GM18505 (cell line): ENCODE data around the gene ANKIB1.
"Not testable (repeated sequence)": the region's sequence is repeated elsewhere in the genome, so short reads cannot be mapped to it uniquely, and the experiment has no call there.

Source experiments
- ATAC-seq: cut with Tn5 transposase; IDR thresholded peaks from one replicate; pipeline ENCODE4 v1.9.1; 2021; ENCODE audit not compliant: unreplicated experiment
- POLR2A ChIP-seq: IDR thresholded peaks from 4 replicates; pipeline ENCODE4 v1.6.1; 2011; ENCODE audit warnings: borderline replicate concordance; ENCODE audit not compliant: insufficient read depth, insufficient read length; ENCODE audit errors: extremely low read depth

ANKIB1 gene

GRCh38 chr7:92437956-92438491 lies 192.2 kb downstream of the ANKIB1 start:
- no peak for TF ChIP-seq POLR2A
- ATAC-seq = no peak

GRCh38 chr7:92442720-92443119 lies 196.9 kb downstream of the ANKIB1 start:
- not testable (repeated sequence) for ATAC-seq

DNA sequence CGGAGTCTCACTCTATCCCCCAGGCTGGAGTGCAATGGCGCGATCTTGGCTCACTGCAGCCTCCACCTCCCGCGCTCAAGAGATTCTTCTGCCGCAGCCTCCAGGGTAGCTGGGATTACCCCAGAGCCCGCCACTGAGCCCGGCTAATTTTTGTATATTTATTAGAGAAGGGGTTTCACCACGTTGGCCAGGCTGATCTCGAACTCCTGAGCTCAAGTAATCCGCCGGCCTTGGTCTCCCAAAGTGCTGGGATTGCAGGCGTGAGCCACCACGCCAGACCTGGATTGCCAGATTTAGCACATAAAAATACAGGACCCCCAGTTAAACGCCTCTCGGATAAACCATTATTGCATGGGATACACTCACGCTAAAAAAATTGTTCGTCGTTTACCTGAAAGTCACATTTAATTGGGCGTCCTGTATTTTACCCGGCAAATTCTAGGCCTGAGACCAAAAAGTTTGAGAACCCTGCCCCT lies 201.1 kb downstream of the ANKIB1 start:
- no peak for ATAC-seq
- TF ChIP-seq POLR2A = no peak

DNA sequence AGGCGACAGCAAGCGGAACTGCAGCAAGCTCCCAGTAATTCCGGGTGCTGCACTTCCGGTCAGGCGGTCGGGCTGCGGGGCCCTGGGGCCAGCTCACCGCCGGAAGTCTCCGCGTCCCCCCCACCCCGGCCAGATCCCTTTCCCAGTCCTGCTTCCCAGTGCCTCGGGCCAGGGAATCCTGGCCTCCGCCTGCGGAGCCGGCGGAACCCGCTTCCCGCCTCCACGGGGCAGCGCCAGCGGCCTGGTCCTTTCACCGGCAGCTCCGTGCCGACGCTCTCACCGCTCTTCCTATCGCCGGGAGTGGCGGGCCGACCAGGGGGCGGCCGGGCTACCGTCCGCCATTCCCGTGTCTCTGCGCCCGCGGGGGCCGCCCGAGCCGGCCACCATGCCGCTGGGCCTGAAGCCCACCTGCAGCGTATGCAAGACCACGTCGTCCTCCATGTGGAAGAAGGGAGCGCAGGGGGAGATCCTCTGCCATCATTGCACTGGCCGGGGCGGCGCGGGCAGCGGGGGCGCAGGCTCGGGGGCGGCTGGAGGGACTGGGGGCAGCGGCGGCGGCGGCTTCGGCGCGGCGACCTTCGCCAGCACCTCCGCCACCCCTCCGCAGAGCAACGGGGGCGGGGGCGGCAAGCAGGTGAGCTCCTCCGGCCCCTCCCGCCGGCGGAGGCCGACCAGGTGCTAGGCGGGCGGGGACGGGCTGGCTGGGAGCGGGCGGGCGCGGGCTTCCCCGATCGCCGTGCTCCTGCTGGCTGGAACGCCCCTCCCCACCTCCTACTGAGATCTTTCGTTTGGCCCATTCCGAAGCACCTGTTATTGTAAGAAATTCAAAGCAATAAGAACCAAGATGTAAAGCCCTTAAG lies 201.8 kb downstream of the ANKIB1 start, which contains the start of gene GATAD1:
GATAD1 (plus strand) TSS at position 138 of the 860 bp plus-strand sequence; CDS start at position 386, 248 bp downstream.
- ATAC-seq = peak; percentile 92
- TF ChIP-seq POLR2A = peak; percentile 74

DNA sequence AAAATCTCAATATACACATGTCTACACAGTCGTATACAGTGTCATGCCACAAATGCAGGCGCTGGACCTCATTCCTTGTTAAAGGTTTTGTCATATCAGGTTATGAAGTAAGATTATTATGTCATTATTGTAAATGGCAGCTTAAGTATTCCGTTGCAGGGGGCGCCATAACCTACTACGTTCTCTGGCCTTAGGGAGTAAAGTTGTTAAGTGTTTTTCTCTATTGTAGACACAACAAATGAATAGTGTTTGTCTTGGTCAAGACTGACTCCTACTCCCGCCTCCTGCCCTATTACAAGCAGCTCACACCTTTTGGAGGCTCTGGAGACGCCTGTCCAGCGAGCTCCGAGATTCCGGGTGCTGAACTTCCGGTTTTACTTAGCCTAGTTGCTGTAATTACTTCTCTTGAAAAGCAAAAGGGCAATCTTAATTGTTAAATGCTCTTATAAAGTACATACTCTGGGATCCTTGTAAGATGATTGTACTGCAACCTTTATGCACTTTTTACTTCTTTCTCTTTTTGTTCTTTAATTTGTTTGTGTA lies 202.5 kb downstream of the ANKIB1 start:
- TF ChIP-seq POLR2A = peak; percentile 40
- ATAC-seq = peak; percentile 27
